WTC11 (cell line): ENCODE measurements around the gene NECTIN4. TPM values are rescaled to one million over a fixed set of nuclear protein-coding genes. Genes with fewer than 3 reads are reported as not detected.

Source experiments
- ATAC-seq: fragments of 200-7000 bp; cut with Tn5 transposase; 2 replicates; pipeline ENCODE4 v1.10.0; 2021; ENCODE audit warnings: mild to moderate bottlenecking, moderate library complexity
- CTCF ChIA-PET: fragments of 300-600 bp; sonication (Branson Sonifier 250); formaldehyde crosslinking; loops from one replicate; lab custom pipeline; 2021; ENCODE audit warnings: antibody characterized with exemption; lab: Charles Lee
- POLR2A ChIA-PET: fragments of 350-600 bp; sonication (Branson Sonifier 250); formaldehyde crosslinking; loops from one replicate; lab custom pipeline; 2021; ENCODE audit warnings: antibody characterized with exemption; lab: Charles Lee
- DNase-seq: peaks from one replicate; pipeline ENCODE4 v3.0.0; 2021; ENCODE audit warnings: low spot score
- H3K27ac Mint-ChIP-seq: 2 replicates; pipeline ENCODE4 v1.8.0; 2021; ENCODE audit warnings: mixed read lengths
- H3K27me3 Mint-ChIP-seq: 2 replicates; pipeline ENCODE4 v1.8.0; 2021; ENCODE audit warnings: low read depth, mild to moderate bottlenecking, moderate library complexity, mixed read lengths
- H3K36me3 Mint-ChIP-seq: 2 replicates; pipeline ENCODE4 v1.8.0; 2021; ENCODE audit warnings: mixed read lengths
- H3K4me1 Mint-ChIP-seq: 2 replicates; pipeline ENCODE4 v1.8.0; 2022; ENCODE audit warnings: mixed read lengths
- H3K4me3 Mint-ChIP-seq: 2 replicates; pipeline ENCODE4 v1.8.0; 2021; ENCODE audit warnings: mild to moderate bottlenecking, moderate library complexity, mixed read lengths
- H3K9me3 Mint-ChIP-seq: 2 replicates; pipeline ENCODE4 v1.8.0; 2021; ENCODE audit warnings: mixed read lengths
- CDX4 ChIP-seq: fragments of 250-450 bp; sonication (Bioruptor Pico); IDR thresholded peaks from 2 replicates; pipeline ENCODE4 v1.9.0; 2021; ENCODE audit warnings: moderate library complexity, mild to moderate bottlenecking, inconsistent platforms, borderline replicate concordance
- CTCF ChIP-seq: fragments of 200-600 bp; IDR thresholded peaks from 2 replicates; pipeline ENCODE4 v1.8.0; 2022; ENCODE audit warnings: antibody characterized with exemption
- ESRRA ChIP-seq: sonication (generic); formaldehyde crosslinking; IDR thresholded peaks from 2 replicates; pipeline ENCODE4 v1.8.1; 2022; ENCODE audit warnings: mild to moderate bottlenecking, missing genetic modification reagents, borderline replicate concordance
- ETV6 ChIP-seq: sonication (generic); formaldehyde crosslinking; IDR thresholded peaks from 2 replicates; pipeline ENCODE4 v1.8.1; 2022; ENCODE audit warnings: mild to moderate bottlenecking, missing genetic modification reagents
- FOXJ3 ChIP-seq: sonication (generic); formaldehyde crosslinking; IDR thresholded peaks from 2 replicates; pipeline ENCODE4 v1.9.0; 2021; ENCODE audit warnings: missing genetic modification reagents, mild to moderate bottlenecking, borderline replicate concordance
- FOXP1 ChIP-seq: sonication (generic); formaldehyde crosslinking; IDR thresholded peaks from 2 replicates; pipeline ENCODE4 v1.8.0; 2022; ENCODE audit warnings: missing genetic modification reagents, mild to moderate bottlenecking, moderate library complexity, borderline replicate concordance
- HMGA2 ChIP-seq: fragments of 250-450 bp; sonication (Bioruptor Pico); IDR thresholded peaks from 2 replicates; pipeline ENCODE4 v1.4.0; 2021; ENCODE audit warnings: mild to moderate bottlenecking, moderate library complexity
- KAT7 ChIP-seq: sonication (generic); formaldehyde crosslinking; IDR thresholded peaks from 2 replicates; pipeline ENCODE4 v1.8.1; 2023; ENCODE audit warnings: missing genetic modification reagents, mild to moderate bottlenecking, borderline replicate concordance
- NR3C1 ChIP-seq: sonication (generic); formaldehyde crosslinking; conservative IDR thresholded peaks from 2 replicates; pipeline ENCODE4 v1.8.1; 2023; ENCODE audit warnings: low read depth, mild to moderate bottlenecking, missing genetic modification reagents
- PRRX2 ChIP-seq: fragments of 250-450 bp; sonication (Bioruptor Pico); IDR thresholded peaks from 2 replicates; pipeline ENCODE4 v1.8.0; 2021; ENCODE audit warnings: mild to moderate bottlenecking
- RORB ChIP-seq: fragments of 250-450 bp; sonication (Bioruptor Pico); IDR thresholded peaks from 2 replicates; pipeline ENCODE4 v1.9.0; 2021; ENCODE audit warnings: mild to moderate bottlenecking
- SOX15 ChIP-seq: fragments of 250-450 bp; sonication (Bioruptor Pico); IDR thresholded peaks from 2 replicates; pipeline ENCODE4 v1.9.0; 2021; ENCODE audit warnings: mild to moderate bottlenecking
- USF1 ChIP-seq: sonication (generic); formaldehyde crosslinking; IDR thresholded peaks from 2 replicates; pipeline ENCODE4 v1.8.0; 2022; ENCODE audit warnings: mild to moderate bottlenecking, missing genetic modification reagents
- ZNF317 ChIP-seq: sonication (generic); formaldehyde crosslinking; IDR thresholded peaks from 2 replicates; pipeline ENCODE4 v1.8.1; 2023; ENCODE audit warnings: low read depth, mild to moderate bottlenecking, moderate library complexity, missing genetic modification reagents, borderline replicate concordance
- ZNF416 ChIP-seq: fragments of 250-450 bp; sonication (Bioruptor Pico); IDR thresholded peaks from 2 replicates; pipeline ENCODE4 v1.9.0; 2021; ENCODE audit warnings: mild to moderate bottlenecking, inconsistent platforms
- ZNF512 ChIP-seq: sonication (generic); formaldehyde crosslinking; IDR thresholded peaks from 2 replicates; pipeline ENCODE4 v1.8.1; 2022; ENCODE audit warnings: missing genetic modification reagents, borderline replicate concordance
- ZNF671 ChIP-seq: fragments of 250-450 bp; sonication (Bioruptor Pico); IDR thresholded peaks from 2 replicates; pipeline ENCODE4 v1.8.0; 2021; ENCODE audit warnings: mild to moderate bottlenecking
- ZSCAN18 ChIP-seq: fragments of 250-450 bp; sonication (Bioruptor Pico); IDR thresholded peaks from 2 replicates; pipeline ENCODE4 v2.1.2; 2022; ENCODE audit warnings: mild to moderate bottlenecking, moderate library complexity
- total RNA-seq: library from RNA; stranded (reverse); gene quantifications from 3 replicates; pipeline ENCODE4 v1.2.3, GENCODE V29; 2021

Gene NECTIN4
- total RNA-seq, 1 experiment from 2014 or later, result 1.7 TPM

GRCh38 chr1:161130266-161130665, 40.9 kb upstream of the NECTIN4 start:
- ATAC-seq (no peak), DNase-seq (no peak)
- CTCF ChIA-PET, result interaction anchor here (1.7 to 4.8 kb wide), 2 partner anchors 9 to 12 kb away, joined by 4 to 18 read pairs; partner anchors contain the start of genes NIT1 and PFDN2
- TF ChIP-seq FOXP1, result no peak
- no peak for TF ChIP-seq ETV6 (CRISPR knock-in tag)
- TF ChIP-seq ZNF671 (CRISPR knock-in tag), result no peak
- TF ChIP-seq USF1 (CRISPR knock-in tag), result no peak
- TF ChIP-seq ZNF416, result no peak
- Mint-ChIP-seq H3K4me3 (no peak overlapping the region), H3K4me1 (peaks cover 20% of the 10 kb centered on the region), H3K27ac (peak overlapping the region; percentile 5; the same call in 1 of the 2 replicates), H3K27me3 (no peaks in the 10 kb centered on the region), H3K9me3 (no peaks in the 10 kb centered on the region), H3K36me3 (peaks cover 39% of the 10 kb centered on the region)
- POLR2A ChIA-PET, result no interaction called here

GRCh38 chr1:161128591-161129420, 39.4 kb upstream of the NECTIN4 start:
- Mint-ChIP-seq H3K36me3 (peaks cover 44% of the 10 kb centered on the region), H3K9me3 (no peaks in the 10 kb centered on the region), H3K4me3 (no peak overlapping the region), H3K27me3 (no peaks in the 10 kb centered on the region), H3K27ac (no peak overlapping the region), H3K4me1 (peaks cover 20% of the 10 kb centered on the region)
- CTCF ChIA-PET, result interaction anchor here (1.3 kb wide), 1 partner anchor 37 kb away, joined by 3 read pairs; the partner anchor contains the start of gene PPOX
- TF ChIP-seq ZNF512 (CRISPR knock-in tag), result no peak
- TF ChIP-seq SOX15 (CRISPR knock-in tag), result no peak
- TF ChIP-seq NR3C1 (CRISPR knock-in tag), result no peak
- no peak for TF ChIP-seq HMGA2 (CRISPR knock-in tag)
- TF ChIP-seq KAT7, result no peak
- no peak for TF ChIP-seq CDX4 (CRISPR knock-in tag)
- no peak for TF ChIP-seq PRRX2 (CRISPR knock-in tag)
- no peak for TF ChIP-seq RORB
- TF ChIP-seq ESRRA (CRISPR knock-in tag), result no peak
- TF ChIP-seq ZSCAN18 (CRISPR knock-in tag), result no peak
- TF ChIP-seq CTCF, result no peak
- no peak for TF ChIP-seq ZNF317 (CRISPR knock-in tag)
- no peak for TF ChIP-seq FOXJ3
- POLR2A ChIA-PET, result interaction anchor here (1.9 kb wide), 1 partner anchor 11 kb away, joined by 4 read pairs; the partner anchor contains the start of genes NIT1 and PFDN2
- no peak for DNase-seq
- ATAC-seq, result no peak
